Measurements from ENCODE around the gene PGD.
A peak's percentile ranks its signal among the peaks of the same experiment; 100 is the strongest.
"Not testable (repeated sequence)": the region's sequence is repeated elsewhere in the genome, so short reads cannot be mapped to it uniquely, and the experiment has no call there.

The PGD gene

DNA sequence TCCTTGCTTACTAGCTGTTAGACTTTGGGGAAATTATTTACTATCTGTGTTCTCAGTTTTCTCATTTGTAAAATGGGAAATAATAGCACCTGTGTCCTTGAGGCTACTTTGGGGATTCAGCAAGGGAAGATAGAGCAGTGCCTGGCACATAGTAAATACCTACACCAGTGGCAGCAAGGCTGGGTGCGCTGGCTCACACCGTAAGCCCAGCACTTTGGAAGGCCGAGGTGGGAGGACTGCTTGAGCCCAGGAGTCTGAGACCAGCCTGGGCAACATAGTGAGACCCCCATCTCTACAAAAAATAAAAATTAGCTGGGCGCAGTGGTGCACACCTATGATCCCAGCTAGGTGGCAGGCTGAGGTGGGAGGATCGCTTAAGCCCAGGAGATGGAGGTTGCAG, 22.8 kb downstream of the PGD start:
- no peaks in the 10 kb centered on the region for H3K9me3 ChIP-seq (ENCODE audit: severe bottlenecking)
- no peak overlapping the region for H3K4me3 ChIP-seq (ENCODE audit: low read depth, low read length)
- DNase-seq: no peak
- TF ChIP-seq, protein P1, sequence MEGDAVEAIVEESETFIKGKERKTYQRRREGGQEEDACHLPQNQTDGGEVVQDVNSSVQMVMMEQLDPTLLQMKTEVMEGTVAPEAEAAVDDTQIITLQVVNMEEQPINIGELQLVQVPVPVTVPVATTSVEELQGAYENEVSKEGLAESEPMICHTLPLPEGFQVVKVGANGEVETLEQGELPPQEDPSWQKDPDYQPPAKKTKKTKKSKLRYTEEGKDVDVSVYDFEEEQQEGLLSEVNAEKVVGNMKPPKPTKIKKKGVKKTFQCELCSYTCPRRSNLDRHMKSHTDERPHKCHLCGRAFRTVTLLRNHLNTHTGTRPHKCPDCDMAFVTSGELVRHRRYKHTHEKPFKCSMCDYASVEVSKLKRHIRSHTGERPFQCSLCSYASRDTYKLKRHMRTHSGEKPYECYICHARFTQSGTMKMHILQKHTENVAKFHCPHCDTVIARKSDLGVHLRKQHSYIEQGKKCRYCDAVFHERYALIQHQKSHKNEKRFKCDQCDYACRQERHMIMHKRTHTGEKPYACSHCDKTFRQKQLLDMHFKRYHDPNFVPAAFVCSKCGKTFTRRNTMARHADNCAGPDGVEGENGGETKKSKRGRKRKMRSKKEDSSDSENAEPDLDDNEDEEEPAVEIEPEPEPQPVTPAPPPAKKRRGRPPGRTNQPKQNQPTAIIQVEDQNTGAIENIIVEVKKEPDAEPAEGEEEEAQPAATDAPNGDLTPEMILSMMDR (IDR thresholded peaks at IDR 0.05; ENCODE audit: low read depth, low read length): no peak
- no peaks in the 10 kb centered on the region for H3K27me3 ChIP-seq (ENCODE audit: insufficient read depth, low read depth, severe bottlenecking)
- peak overlapping the region; percentile 60 for H3K27ac ChIP-seq
- H3K36me3 ChIP-seq: peaks cover 43% of the 10 kb centered on the region

DNA sequence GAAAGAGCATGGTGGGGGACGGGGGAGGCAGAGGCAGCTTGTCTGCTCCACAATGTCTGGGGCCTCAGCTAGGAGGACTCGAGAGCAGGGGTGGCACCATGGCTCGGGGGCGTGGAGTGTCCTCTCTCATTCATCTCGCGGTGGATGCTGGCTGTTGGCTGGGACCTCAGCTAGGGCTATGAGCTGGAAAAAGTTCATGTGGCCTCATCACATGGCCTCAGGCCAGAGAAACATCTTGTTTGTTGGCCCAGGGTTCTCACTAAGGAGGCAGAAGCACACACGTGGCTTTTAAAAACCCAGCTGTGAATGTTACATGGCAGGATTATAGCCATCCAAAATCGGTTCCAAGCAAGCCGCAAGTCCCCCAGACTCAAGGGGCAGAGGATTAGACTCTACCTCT, 25.2 kb downstream of the PGD start:
- H3K27ac ChIP-seq: peak overlapping the region; percentile 83
- H3K27me3 ChIP-seq (ENCODE audit: insufficient read depth, low read depth, severe bottlenecking): no peaks in the 10 kb centered on the region
- no peak overlapping the region for H3K4me3 ChIP-seq (ENCODE audit: low read depth, low read length)
- TF ChIP-seq, protein P1 (IDR thresholded peaks at IDR 0.05; ENCODE audit: low read depth, low read length): no peak
- no peaks in the 10 kb centered on the region for H3K9me3 ChIP-seq (ENCODE audit: severe bottlenecking)
- peaks cover 19% of the 10 kb centered on the region for H3K36me3 ChIP-seq
- DNase-seq: no peak

DNA sequence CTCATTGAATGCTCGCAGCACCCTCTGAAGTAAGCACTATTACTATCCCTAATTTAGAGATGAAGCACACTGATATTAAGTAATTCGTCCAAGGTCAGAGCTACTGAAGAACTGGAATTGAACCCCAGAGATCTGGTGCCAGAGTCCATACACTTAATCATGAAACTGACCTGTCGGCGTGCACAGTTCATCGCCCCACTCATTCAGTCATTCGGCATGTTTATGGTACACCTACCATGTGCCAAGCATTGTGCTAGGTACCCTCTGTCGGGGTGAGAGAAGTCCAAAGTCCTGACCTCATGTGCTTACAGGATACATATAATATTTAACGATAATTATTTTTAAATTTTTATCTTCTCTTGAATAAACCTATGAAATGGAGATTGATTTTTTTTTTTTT, 25.8 kb downstream of the PGD start:
- Histone ChIP-seq H3K27ac (peak overlapping the region; percentile 83), H3K9me3 (ENCODE audit: severe bottlenecking) (no peaks in the 10 kb centered on the region), H3K36me3 (peaks cover 13% of the 10 kb centered on the region), H3K27me3 (ENCODE audit: insufficient read depth, low read depth, severe bottlenecking) (no peaks in the 10 kb centered on the region), H3K4me3 (ENCODE audit: low read depth, low read length) (no peak overlapping the region)
- no peak for DNase-seq
- TF ChIP-seq, protein P1 (IDR thresholded peaks at IDR 0.05; ENCODE audit: low read depth, low read length): no peak

DNA sequence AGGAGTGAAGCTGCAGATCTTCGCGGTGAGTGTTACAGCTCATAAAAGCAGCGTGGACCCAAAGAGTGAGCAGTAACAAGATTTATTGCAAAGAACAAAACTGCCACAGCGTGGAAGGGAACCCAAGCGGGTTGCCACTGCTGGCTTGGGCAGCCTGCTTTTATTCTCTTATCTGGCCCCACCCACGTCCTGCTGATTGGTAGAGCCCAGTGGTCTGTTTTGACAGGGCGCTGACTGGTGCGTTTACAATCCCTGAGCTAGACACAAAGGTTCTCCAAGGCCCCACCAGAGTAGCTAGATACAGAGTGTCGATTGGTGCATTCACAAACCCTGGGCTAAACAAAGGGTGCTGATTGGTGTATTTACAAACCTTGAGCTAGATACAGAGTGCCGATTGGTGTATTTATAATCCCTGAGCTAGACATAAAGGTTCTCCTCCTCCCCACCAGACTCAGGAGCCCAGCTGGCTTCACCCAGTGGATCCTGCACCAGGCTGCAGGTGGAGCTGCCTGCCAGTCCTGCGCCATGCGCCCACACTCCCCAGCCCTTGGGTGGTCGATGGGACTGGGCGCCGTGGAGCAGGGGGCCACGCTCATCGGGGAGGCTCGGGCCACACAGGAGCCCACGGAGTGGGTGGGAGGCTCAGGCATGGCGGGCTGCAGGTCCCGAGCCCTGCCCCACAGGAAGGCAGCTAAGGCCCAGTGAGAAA, 27.1 kb downstream of the PGD start:
- H3K4me3 ChIP-seq (ENCODE audit: low read depth, low read length); H3K9me3 ChIP-seq (ENCODE audit: severe bottlenecking); H3K27me3 ChIP-seq (ENCODE audit: insufficient read depth, low read depth, severe bottlenecking): not testable (repeated sequence)
- peak; percentile 71 for DNase-seq
- peaks cover 11% of the 10 kb centered on the region for H3K36me3 ChIP-seq
- H3K27ac ChIP-seq: peak overlapping the region; percentile 83

DNA sequence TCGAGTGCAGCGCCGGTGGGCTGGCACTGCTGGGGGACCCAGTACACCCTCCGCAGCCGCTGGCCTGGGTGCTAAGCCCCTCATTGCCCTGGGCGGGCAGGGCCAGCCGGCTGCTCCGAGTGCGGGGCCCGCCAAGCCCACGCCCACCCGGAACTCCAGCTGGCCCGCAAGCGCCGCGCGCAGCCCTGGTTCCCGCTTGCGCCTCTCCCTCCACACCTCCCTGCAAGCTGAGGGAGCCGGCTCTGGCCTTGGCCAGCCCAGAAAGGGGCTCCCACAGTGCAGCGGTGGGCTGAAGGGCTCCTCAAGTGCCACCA, 27.6 kb downstream of the PGD start:
- not testable (repeated sequence) for H3K27me3 ChIP-seq (ENCODE audit: insufficient read depth, low read depth, severe bottlenecking); H3K9me3 ChIP-seq (ENCODE audit: severe bottlenecking); DNase-seq; H3K36me3 ChIP-seq; H3K4me3 ChIP-seq (ENCODE audit: low read depth, low read length)
- H3K27ac ChIP-seq: peak overlapping the region; percentile 65

DNA sequence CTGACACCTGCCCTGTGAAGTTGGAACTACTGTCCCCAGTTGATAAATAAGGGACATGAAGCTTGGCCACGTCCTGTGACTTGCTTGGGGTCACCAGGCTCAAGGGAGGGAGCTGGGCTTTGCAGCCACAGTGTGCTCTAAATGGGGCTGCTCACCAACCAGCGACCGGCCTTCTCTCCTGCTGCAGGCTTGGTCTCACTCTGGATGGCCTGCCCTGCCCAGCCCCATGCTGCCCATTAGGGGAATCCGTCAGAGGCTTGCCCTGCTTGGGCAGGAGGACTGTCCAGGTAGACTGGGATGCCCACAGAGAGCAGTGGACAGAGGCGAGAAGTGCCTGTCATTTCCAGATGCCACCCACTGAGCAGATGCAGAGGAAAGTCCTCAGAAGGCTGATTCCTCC, 30.1 kb downstream of the PGD start:
- no peak for DNase-seq
- Histone ChIP-seq H3K36me3 (peaks cover 6% of the 10 kb centered on the region), H3K9me3 (ENCODE audit: severe bottlenecking) (no peaks in the 10 kb centered on the region), H3K4me3 (ENCODE audit: low read depth, low read length) (no peak overlapping the region), H3K27ac (no peak overlapping the region), H3K27me3 (ENCODE audit: insufficient read depth, low read depth, severe bottlenecking) (no peaks in the 10 kb centered on the region)
- TF ChIP-seq, protein P1 (IDR thresholded peaks at IDR 0.05; ENCODE audit: low read depth, low read length): no peak

DNA sequence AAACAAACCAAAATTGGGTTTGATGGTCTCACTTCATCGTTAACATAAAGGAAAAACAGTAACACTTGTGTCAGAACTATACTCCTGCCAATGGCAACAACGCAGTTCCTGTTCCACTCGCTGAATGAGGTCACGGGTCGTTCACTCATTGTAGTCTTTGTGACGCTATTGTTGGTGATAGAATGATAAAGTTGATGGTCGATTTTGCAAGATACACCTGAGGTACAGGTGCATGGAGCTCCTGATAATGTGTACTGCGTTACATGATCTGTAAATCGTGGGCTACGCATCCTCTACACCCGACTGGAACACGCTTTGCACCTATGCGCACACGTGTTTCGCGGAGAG, 31.0 kb downstream of the PGD start:
- H3K9me3 ChIP-seq (ENCODE audit: severe bottlenecking): no peaks in the 10 kb centered on the region
- peak overlapping the region; percentile 78 for H3K4me3 ChIP-seq (ENCODE audit: low read depth, low read length)
- peaks cover 7% of the 10 kb centered on the region for H3K36me3 ChIP-seq
- TF ChIP-seq, protein P1 (IDR thresholded peaks at IDR 0.05; ENCODE audit: low read depth, low read length): no peak
- peak overlapping the region; percentile 95 for H3K27ac ChIP-seq
- H3K27me3 ChIP-seq (ENCODE audit: insufficient read depth, low read depth, severe bottlenecking): no peaks in the 10 kb centered on the region
- DNase-seq: no peak

Data from WERI-Rb-1 (cell line).